Skeletal muscle satellite cell (primary cell): ENCODE measurements around the gene ERGIC2.

ENCODE experiments used
- H3K27me3 ChIP-seq: 2 replicates; pipeline ENCODE4 v1.7.0; 2013; ENCODE audit warnings: low read length; ENCODE audit not compliant: control insufficient read depth, insufficient read depth
- H3K36me3 ChIP-seq: 2 replicates; pipeline ENCODE4 v1.7.0; 2013; ENCODE audit warnings: mild to moderate bottlenecking, control low read depth, low read length; ENCODE audit not compliant: insufficient read depth
- H3K4me1 ChIP-seq: 2 replicates; pipeline ENCODE4 v1.7.0; 2013; ENCODE audit warnings: low read length; ENCODE audit not compliant: control insufficient read depth, insufficient read depth
- H3K4me2 ChIP-seq: 2 replicates; pipeline ENCODE4 v1.7.0; 2013; ENCODE audit warnings: mild to moderate bottlenecking, low read length
- H3K4me3 ChIP-seq: 2 replicates; pipeline ENCODE4 v1.7.0; 2013; ENCODE audit warnings: low read length
- H3K9ac ChIP-seq: 2 replicates; pipeline ENCODE4 v1.7.0; 2013; ENCODE audit warnings: mild to moderate bottlenecking, low read depth, low read length, moderate library complexity
- H3K9me3 ChIP-seq: replicated peaks from 2 replicates; pipeline ENCODE4 v1.7.0; 2013; ENCODE audit warnings: mild to moderate bottlenecking, control low read depth, low read length

Gene ERGIC2

DNA sequence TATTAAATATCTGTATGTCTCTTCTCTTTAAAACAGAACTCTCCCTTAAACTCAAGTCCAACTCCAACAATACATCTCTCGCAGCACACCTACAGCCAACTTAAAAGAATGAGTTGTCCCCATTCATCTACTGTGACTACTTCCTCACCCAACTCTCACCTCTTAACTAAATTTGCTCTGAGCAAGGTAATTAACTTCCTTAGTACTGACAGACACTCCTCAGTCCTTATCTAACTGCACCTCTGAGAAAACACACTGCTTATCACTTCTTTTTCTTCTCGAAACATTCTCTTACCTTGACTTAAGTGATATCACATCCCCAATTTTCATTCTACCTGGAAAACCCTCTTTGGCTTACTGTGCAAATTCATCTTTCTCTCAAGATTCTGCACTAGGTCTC is 7.0 kb downstream of the ERGIC2 start:
- Histone ChIP-seq H3K4me2 (no peak overlapping the region), H3K4me1 (peaks cover under 1% of the 10 kb centered on the region), H3K36me3 (peaks cover 16% of the 10 kb centered on the region), H3K9me3 (no peaks in the 10 kb centered on the region), H3K9ac (no peak overlapping the region), H3K4me3 (no peak overlapping the region), H3K27me3 (no peaks in the 10 kb centered on the region)

- H3K9ac ChIP-seq: no peak overlapping the region
- H3K27me3 ChIP-seq: no peaks in the 10 kb centered on the region
- no peaks in the 10 kb centered on the region for H3K4me1 ChIP-seq
- H3K4me2 ChIP-seq: no peak overlapping the region
- H3K36me3 ChIP-seq: peaks cover 38% of the 10 kb centered on the region
- H3K9me3 ChIP-seq: no peaks in the 10 kb centered on the region
- no peak overlapping the region for H3K4me3 ChIP-seq
These were observed 15.9 kb downstream of the ERGIC2 start for GRCh38 chr12:29365091-29365490.

- H3K4me3 ChIP-seq: no peak overlapping the region
- no peak overlapping the region for H3K4me2 ChIP-seq
- H3K9ac ChIP-seq: no peak overlapping the region
- H3K9me3 ChIP-seq: no peaks in the 10 kb centered on the region
- H3K27me3 ChIP-seq: no peaks in the 10 kb centered on the region
- peaks cover 16% of the 10 kb centered on the region for H3K36me3 ChIP-seq
- H3K4me1 ChIP-seq: peaks cover 3% of the 10 kb centered on the region
These were observed 26.0 kb downstream of the ERGIC2 start for GRCh38 chr12:29354954-29355353.

DNA sequence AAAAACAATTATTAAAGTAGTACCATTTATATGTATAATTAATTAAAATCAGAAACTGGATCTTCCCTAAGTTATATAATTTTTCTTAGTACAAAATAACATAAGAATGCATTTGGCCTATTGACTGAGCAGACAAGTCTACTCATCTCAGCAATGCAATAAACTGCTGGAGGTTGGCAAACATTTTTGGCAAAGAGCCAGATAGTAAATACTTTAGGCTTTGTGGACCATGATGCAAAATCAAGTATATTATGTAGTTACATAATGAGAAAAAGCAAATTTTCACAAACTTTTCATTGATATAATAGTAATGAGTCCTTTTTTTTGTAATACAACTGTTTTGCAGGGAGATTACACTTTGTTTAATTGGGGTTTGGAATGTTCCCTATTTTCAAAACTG is 30.9 kb downstream of the ERGIC2 start:
- Histone ChIP-seq H3K36me3 (peaks cover 22% of the 10 kb centered on the region), H3K4me3 (no peak overlapping the region), H3K9me3 (no peaks in the 10 kb centered on the region), H3K9ac (no peak overlapping the region), H3K27me3 (no peaks in the 10 kb centered on the region), H3K4me1 (peaks cover 6% of the 10 kb centered on the region), H3K4me2 (no peak overlapping the region)

DNA sequence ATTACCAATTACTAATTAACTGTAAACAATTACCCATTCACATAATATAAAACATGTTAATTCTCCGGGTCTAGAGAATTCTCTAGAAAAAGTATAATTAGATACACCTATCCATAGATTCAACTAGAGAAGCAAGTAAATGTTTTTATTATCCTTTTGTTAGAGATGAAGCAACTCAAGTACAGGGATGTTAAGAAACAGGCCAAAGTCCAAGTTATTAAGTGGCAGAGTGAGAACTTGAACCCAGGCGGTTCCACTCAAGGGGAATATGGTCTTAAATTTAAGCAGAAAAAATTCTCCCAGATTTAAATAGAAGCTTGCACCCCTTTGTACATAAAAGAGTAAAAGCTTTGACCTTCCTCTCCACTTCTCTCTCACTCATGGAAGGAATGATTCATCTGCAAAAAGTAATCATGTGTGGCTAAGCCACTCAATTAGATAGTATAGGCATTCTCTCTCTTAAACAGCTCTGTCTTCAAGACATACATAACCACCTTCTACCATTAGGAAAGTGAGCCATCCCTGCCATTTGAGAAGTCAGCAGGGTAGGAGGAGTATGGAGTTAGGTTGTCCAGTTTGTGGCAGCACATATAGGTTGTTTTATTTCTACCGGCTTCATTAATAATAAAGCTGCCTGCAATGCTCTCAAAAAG is 34.1 kb downstream of the ERGIC2 start:
- peaks cover 6% of the 10 kb centered on the region for H3K4me1 ChIP-seq
- no peak overlapping the region for H3K9ac ChIP-seq
- no peak overlapping the region for H3K4me3 ChIP-seq
- no peaks in the 10 kb centered on the region for H3K9me3 ChIP-seq
- no peaks in the 10 kb centered on the region for H3K27me3 ChIP-seq
- H3K36me3 ChIP-seq: peaks cover 29% of the 10 kb centered on the region
- H3K4me2 ChIP-seq: no peak overlapping the region

- Histone ChIP-seq H3K4me3 (no peak overlapping the region), H3K36me3 (peaks cover 35% of the 10 kb centered on the region)
These were observed 37.8 kb downstream of the ERGIC2 start for GRCh38 chr12:29343022-29343799.

GRCh38 chr12:29337325-29337724 is 43.6 kb downstream of the ERGIC2 start:
- Histone ChIP-seq H3K4me2 (no peak overlapping the region), H3K4me3 (no peak overlapping the region), H3K27me3 (no peaks in the 10 kb centered on the region), H3K36me3 (peaks cover 13% of the 10 kb centered on the region), H3K9me3 (no peaks in the 10 kb centered on the region), H3K9ac (no peak overlapping the region), H3K4me1 (no peaks in the 10 kb centered on the region)

More at GRCh38 chr12:29343022-29343799, 37.8 kb downstream of the ERGIC2 start:
- no peaks in the 10 kb centered on the region for H3K4me1 ChIP-seq
- no peak overlapping the region for H3K9ac ChIP-seq
- no peaks in the 10 kb centered on the region for H3K27me3 ChIP-seq
- H3K4me2 ChIP-seq: no peak overlapping the region
- H3K9me3 ChIP-seq: no peaks in the 10 kb centered on the region

GRCh38 chr12:29334937-29335336 is 46.0 kb downstream of the ERGIC2 start:
- no peaks in the 10 kb centered on the region for H3K9me3 ChIP-seq
- H3K4me1 ChIP-seq: no peaks in the 10 kb centered on the region
- H3K36me3 ChIP-seq: peaks cover 4% of the 10 kb centered on the region
- H3K4me2 ChIP-seq: no peak overlapping the region
- no peaks in the 10 kb centered on the region for H3K27me3 ChIP-seq
- H3K4me3 ChIP-seq: no peak overlapping the region
- no peak overlapping the region for H3K9ac ChIP-seq

GRCh38 chr12:29333178-29333577 is 47.8 kb downstream of the ERGIC2 start:
- no peaks in the 10 kb centered on the region for H3K36me3 ChIP-seq
- no peaks in the 10 kb centered on the region for H3K4me1 ChIP-seq
- no peak overlapping the region for H3K4me3 ChIP-seq
- no peak overlapping the region for H3K9ac ChIP-seq
- no peak overlapping the region for H3K4me2 ChIP-seq
- H3K9me3 ChIP-seq: no peaks in the 10 kb centered on the region
- no peaks in the 10 kb centered on the region for H3K27me3 ChIP-seq

DNA sequence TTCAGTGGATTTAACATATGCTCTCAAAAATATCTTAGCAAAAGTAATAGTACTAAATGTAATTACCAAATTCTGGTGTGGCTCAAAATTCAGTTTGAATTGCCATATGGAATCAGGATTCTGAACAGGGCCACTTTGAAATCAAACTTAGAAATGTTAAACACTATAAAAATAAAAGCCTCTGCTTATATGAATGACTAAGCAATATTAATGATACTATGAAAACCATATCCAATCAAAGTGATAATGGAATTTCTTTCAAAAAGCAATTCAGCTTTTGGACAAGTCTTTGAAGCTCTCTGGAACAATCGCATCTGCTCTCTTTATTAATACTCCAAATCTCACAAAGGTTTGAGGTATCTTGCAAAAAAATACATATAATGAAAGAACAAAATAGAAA is 51.6 kb downstream of the ERGIC2 start:
- Histone ChIP-seq H3K4me1 (no peaks in the 10 kb centered on the region), H3K9me3 (no peaks in the 10 kb centered on the region), H3K9ac (no peak overlapping the region), H3K4me2 (no peak overlapping the region), H3K36me3 (no peaks in the 10 kb centered on the region), H3K27me3 (no peaks in the 10 kb centered on the region), H3K4me3 (no peak overlapping the region)

GRCh38 chr12:29322157-29322556 is 58.8 kb downstream of the ERGIC2 start:
- Histone ChIP-seq H3K9me3 (no peaks in the 10 kb centered on the region), H3K4me2 (no peak overlapping the region), H3K9ac (no peak overlapping the region), H3K27me3 (no peaks in the 10 kb centered on the region), H3K4me1 (peaks cover 15% of the 10 kb centered on the region), H3K36me3 (peaks cover 7% of the 10 kb centered on the region), H3K4me3 (no peak overlapping the region)
